Calu3 (cell line): Measurements from ENCODE around the gene C15orf61. TPM values are rescaled to one million over a fixed set of nuclear protein-coding genes. Genes with fewer than 3 reads are reported as not detected.

Experiments
- BruUV-seq: library from RNA; stranded (reverse); fragments of 400-500 nt; replicated peaks from 2 replicates; lab custom pipeline; 2021; lab: Mats Ljungman, UMichigan
- CTCF ChIA-PET: fragments of 300-600 bp; sonication (Branson Sonifier 250); formaldehyde crosslinking; loops from one replicate; lab custom pipeline; 2022; ENCODE audit warnings: antibody characterized with exemption; lab: Charles Lee
- DNase-seq: peaks from one replicate; pipeline ENCODE4 v3.0.0; 2022
- H3K27ac Mint-ChIP-seq: one replicate; pipeline ENCODE4 v1.8.0; 2022; ENCODE audit warnings: mixed read lengths; ENCODE audit not compliant: unreplicated experiment
- H3K27me3 Mint-ChIP-seq: one replicate; pipeline ENCODE4 v1.8.0; 2022; ENCODE audit warnings: mixed read lengths; ENCODE audit not compliant: unreplicated experiment
- H3K36me3 Mint-ChIP-seq: one replicate; pipeline ENCODE4 v1.8.0; 2022; ENCODE audit warnings: mild to moderate bottlenecking, moderate library complexity, mixed read lengths; ENCODE audit not compliant: insufficient read depth, unreplicated experiment
- H3K4me1 Mint-ChIP-seq: one replicate; pipeline ENCODE4 v1.8.0; 2022; ENCODE audit warnings: mild to moderate bottlenecking, low read depth, mixed read lengths; ENCODE audit not compliant: unreplicated experiment
- H3K4me3 Mint-ChIP-seq: one replicate; pipeline ENCODE4 v1.8.0; 2022; ENCODE audit warnings: mild to moderate bottlenecking, low read depth, moderate library complexity, mixed read lengths; ENCODE audit not compliant: unreplicated experiment
- H3K9me3 Mint-ChIP-seq: one replicate; pipeline ENCODE4 v1.8.0; 2022; ENCODE audit warnings: low read depth, mixed read lengths; ENCODE audit not compliant: unreplicated experiment
- CTCF ChIP-seq: fragments of 200-600 bp; IDR thresholded peaks from one replicate; pipeline ENCODE4 v1.8.0; 2022; ENCODE audit warnings: antibody characterized with exemption; ENCODE audit not compliant: unreplicated experiment
- intact Hi-C: fragments of 100-400 bp; cut with micrococcal nuclease; formaldehyde crosslinking; loops from one replicate; pipeline ENCODE4 v1.10.0; 2022; ENCODE audit not compliant: unreplicated experiment
- total RNA-seq: library from RNA; stranded (reverse); gene quantifications from 2 replicates; pipeline ENCODE4 v1.2.3, GENCODE V29; 2022

C15orf61 gene
- total RNA-seq, 1 experiment from 2014 or later = 7.3 TPM

GRCh38 chr15:67551207-67551743 is 30.3 kb downstream of the C15orf61 start:
- Mint-ChIP-seq H3K4me3 (no peak overlapping the region), H3K36me3 (no peaks in the 10 kb centered on the region), H3K4me1 (no peaks in the 10 kb centered on the region), H3K27ac (no peak overlapping the region), H3K9me3 (no peaks in the 10 kb centered on the region), H3K27me3 (no peaks in the 10 kb centered on the region)
- intact Hi-C loops = no loop called here
- CTCF ChIA-PET = no interaction called here
- BruUV-seq = no TSS peak
- no peak for DNase-seq
- TF ChIP-seq CTCF = no peak

- DNase-seq = no peak
- Mint-ChIP-seq H3K27ac (no peak overlapping the region), H3K4me1 (no peaks in the 10 kb centered on the region), H3K27me3 (no peaks in the 10 kb centered on the region), H3K4me3 (no peak overlapping the region), H3K9me3 (peaks cover 4% of the 10 kb centered on the region), H3K36me3 (peaks cover 4% of the 10 kb centered on the region)
- CTCF ChIA-PET = no interaction called here
- TF ChIP-seq CTCF = no peak
- no TSS peak for BruUV-seq
- intact Hi-C loops = no loop called here
These were observed 33.6 kb downstream of the C15orf61 start for GRCh38 chr15:67554580-67554979.

- no peak overlapping the region for H3K27ac Mint-ChIP-seq
- H3K36me3 Mint-ChIP-seq = peaks cover 4% of the 10 kb centered on the region
- no TSS peak for BruUV-seq
- peaks cover 4% of the 10 kb centered on the region for H3K9me3 Mint-ChIP-seq
- no peak for TF ChIP-seq CTCF
- H3K27me3 Mint-ChIP-seq = no peaks in the 10 kb centered on the region
- CTCF ChIA-PET = interaction anchor here (0.7 kb wide), 1 partner anchor 978 kb away, joined by 3 read pairs; no protein-coding TSS in a partner anchor
- no peak overlapping the region for H3K4me3 Mint-ChIP-seq
- no peak for DNase-seq
- H3K4me1 Mint-ChIP-seq = no peaks in the 10 kb centered on the region
- intact Hi-C loops = no loop called here
These were observed 36.1 kb downstream of the C15orf61 start for GRCh38 chr15:67556976-67557570.

- Mint-ChIP-seq H3K36me3 (peaks cover 4% of the 10 kb centered on the region), H3K4me3 (no peak overlapping the region), H3K9me3 (peaks cover 4% of the 10 kb centered on the region), H3K27ac (no peak overlapping the region), H3K27me3 (no peaks in the 10 kb centered on the region), H3K4me1 (no peaks in the 10 kb centered on the region)
- no peak for TF ChIP-seq CTCF
- no TSS peak for BruUV-seq
- CTCF ChIA-PET = interaction anchor here (0.6 kb wide), 1 partner anchor 183 kb away, joined by 3 read pairs; no protein-coding TSS in a partner anchor
- DNase-seq = no peak
- intact Hi-C loops = no loop called here
These were observed 37.6 kb downstream of the C15orf61 start for GRCh38 chr15:67558502-67558901.
